GM12872 (cell line): Measurements from ENCODE around the gene ETF1.

Experiments used
- CTCF ChIP-seq: IDR thresholded peaks from 3 replicates; pipeline ENCODE4 v1.5.1; 2011; ENCODE audit warnings: low read depth, mild to moderate bottlenecking, low read length, moderate library complexity; ENCODE audit not compliant: insufficient read depth

The ETF1 gene

GRCh38 chr5:138523406-138523805 lies 19.6 kb downstream of the ETF1 start:
- no peak for TF ChIP-seq CTCF

GRCh38 chr5:138520971-138521370 lies 22.1 kb downstream of the ETF1 start:
- no peak for TF ChIP-seq CTCF

- TF ChIP-seq CTCF: no peak
These were observed 25.6 kb downstream of the ETF1 start for GRCh38 chr5:138517437-138517836.

- TF ChIP-seq CTCF: no peak
These were observed 27.3 kb downstream of the ETF1 start for GRCh38 chr5:138515556-138516245.

GRCh38 chr5:138514021-138514420 lies 29.0 kb downstream of the ETF1 start:
- no peak for TF ChIP-seq CTCF

GRCh38 chr5:138508958-138509357 lies 34.1 kb downstream of the ETF1 start:
- no peak for TF ChIP-seq CTCF

- no peak for TF ChIP-seq CTCF
These were observed 36.4 kb downstream of the ETF1 start for GRCh38 chr5:138506370-138507306.
